Retinal pigment epithelial cell (primary cell): ENCODE results near the gene FBXO21.
A peak's percentile ranks its signal among the peaks of the same experiment; 100 is the strongest.
"Not testable (repeated sequence)": the region's sequence is repeated elsewhere in the genome, so short reads cannot be mapped to it uniquely, and the experiment has no call there.

Experiments used
- DNase-seq: peaks from one replicate; pipeline ENCODE4 v3.0.0-alpha.2; 2010; ENCODE audit warnings: low read depth
- H3K4me3 ChIP-seq: 2 replicates; pipeline ENCODE4 v1.5.1; 2011; ENCODE audit warnings: mild to moderate bottlenecking, low read length, control low read depth, moderate library complexity
- TF ChIP-seq, protein P1 (sequence below): conservative IDR thresholded peaks from 2 replicates; pipeline ENCODE4 v1.5.1; 2011; ENCODE audit warnings: low read depth, low read length, control low read depth, inconsistent platforms

The FBXO21 gene

DNA sequence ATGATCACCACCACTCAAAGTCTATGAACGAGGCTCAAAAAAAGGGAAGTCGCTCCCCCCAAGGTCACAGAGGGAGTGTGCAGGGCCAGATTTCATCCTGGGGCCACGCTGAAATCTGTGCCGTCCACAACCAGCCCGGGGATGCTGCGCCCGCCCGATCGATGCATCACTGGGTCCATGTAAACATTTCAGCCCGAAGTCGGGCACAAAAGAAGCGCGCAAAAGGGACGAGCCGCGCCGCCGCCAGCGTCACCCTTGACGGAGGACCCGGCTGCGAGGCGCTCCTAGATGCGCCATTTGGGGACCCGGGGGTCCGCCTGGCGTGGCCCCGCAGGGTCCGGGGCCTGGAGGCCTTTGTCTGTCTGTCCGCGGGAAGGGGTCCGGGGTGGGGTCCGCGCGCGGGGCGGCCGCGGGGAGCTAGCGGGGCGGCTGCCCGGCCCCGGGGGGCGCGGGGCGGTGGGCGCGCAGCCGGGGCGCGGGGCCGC is 503 bp downstream of the FBXO21 start:
- H3K4me3 ChIP-seq, result peak overlapping the region; percentile 86
- DNase-seq, result no peak
- TF ChIP-seq, protein P1, sequence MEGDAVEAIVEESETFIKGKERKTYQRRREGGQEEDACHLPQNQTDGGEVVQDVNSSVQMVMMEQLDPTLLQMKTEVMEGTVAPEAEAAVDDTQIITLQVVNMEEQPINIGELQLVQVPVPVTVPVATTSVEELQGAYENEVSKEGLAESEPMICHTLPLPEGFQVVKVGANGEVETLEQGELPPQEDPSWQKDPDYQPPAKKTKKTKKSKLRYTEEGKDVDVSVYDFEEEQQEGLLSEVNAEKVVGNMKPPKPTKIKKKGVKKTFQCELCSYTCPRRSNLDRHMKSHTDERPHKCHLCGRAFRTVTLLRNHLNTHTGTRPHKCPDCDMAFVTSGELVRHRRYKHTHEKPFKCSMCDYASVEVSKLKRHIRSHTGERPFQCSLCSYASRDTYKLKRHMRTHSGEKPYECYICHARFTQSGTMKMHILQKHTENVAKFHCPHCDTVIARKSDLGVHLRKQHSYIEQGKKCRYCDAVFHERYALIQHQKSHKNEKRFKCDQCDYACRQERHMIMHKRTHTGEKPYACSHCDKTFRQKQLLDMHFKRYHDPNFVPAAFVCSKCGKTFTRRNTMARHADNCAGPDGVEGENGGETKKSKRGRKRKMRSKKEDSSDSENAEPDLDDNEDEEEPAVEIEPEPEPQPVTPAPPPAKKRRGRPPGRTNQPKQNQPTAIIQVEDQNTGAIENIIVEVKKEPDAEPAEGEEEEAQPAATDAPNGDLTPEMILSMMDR, result no peak

DNA sequence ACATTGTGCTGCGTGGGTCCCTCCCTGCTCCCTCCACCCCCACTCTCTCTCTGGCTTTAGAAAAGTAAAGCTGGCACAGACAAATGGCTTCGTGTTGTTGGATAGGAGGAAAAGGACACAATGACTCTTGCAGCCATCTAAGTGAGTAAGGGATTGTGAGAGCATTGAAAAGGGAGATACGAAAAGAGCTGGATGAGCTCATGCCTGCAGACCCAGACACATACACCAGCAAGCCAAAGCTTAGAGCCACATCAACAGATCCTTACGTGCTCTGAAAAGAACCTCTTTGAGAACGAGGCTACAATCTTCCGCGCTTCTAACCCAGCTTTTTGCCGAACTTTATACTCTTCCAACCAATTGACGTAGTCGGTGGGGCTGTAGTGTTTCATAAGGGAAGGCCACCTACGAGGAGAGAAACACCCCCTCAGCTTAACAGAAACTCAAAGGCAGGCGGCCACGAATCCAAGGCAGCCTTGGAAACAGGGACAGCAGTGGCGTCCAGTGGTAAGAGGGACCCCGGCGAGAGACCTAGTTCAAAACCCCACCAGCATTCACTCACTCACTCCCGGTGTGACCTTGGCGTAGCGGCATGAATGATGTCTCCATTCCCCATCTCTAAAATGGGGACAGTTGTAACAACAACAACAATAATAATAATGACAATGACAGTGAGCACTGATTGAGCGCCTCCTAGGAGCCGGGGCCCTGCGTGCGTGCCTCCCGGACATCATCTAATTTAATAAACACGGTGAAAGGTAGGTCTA is 1.1 kb downstream of the FBXO21 start:
- DNase-seq, result no peak
- TF ChIP-seq, protein P1, result no peak

GRCh38 chr12:117188121-117188665 is 2.1 kb downstream of the FBXO21 start:
- H3K4me3 ChIP-seq, result no peak overlapping the region
- DNase-seq, result no peak
- TF ChIP-seq, protein P1, result no peak

More for the DNA sequence above, 1.1 kb downstream of the FBXO21 start:
- peak overlapping the region; percentile 86 for H3K4me3 ChIP-seq

DNA sequence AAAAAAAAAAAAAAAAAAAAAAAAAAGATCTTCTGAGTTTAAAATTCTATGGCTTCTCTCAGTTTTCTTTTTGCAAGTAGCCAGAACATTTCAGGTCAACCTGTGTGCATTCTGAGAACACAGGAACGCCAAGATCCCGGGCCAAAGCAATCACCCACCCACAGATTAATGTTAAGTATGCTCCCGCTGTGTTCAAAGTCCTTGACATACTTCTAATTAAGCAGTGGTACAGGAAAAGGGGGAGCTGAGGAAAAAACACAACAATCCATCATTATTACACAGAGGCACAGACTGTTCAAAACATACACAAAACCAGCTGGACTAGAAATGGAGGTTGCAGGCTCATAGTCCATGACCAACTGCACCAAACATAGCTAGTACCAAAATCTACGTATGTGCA is 2.8 kb downstream of the FBXO21 start:
- DNase-seq, result no peak
- no peak overlapping the region for H3K4me3 ChIP-seq
- TF ChIP-seq, protein P1, result no peak

DNA sequence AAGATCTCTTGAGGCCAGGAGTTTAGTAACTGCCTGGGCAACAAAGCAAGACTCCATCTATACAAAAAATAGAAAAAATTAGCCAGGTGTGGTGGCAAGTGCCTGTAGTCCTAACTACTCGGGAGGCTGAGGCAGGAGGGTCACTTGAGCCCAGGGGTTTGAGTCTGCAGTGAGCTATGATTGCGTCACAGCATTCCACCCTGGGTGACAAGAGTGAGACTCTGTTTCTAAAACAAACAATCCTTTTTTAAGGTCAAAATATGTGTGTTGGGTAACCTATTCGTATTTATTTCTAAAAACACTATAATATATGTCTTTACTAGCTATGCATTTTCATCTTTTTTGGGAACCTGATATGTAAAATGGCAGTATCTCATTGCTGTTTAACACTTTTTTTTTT is 7.4 kb downstream of the FBXO21 start:
- TF ChIP-seq, protein P1, result no peak
- no peak for DNase-seq
- H3K4me3 ChIP-seq, result no peak overlapping the region

DNA sequence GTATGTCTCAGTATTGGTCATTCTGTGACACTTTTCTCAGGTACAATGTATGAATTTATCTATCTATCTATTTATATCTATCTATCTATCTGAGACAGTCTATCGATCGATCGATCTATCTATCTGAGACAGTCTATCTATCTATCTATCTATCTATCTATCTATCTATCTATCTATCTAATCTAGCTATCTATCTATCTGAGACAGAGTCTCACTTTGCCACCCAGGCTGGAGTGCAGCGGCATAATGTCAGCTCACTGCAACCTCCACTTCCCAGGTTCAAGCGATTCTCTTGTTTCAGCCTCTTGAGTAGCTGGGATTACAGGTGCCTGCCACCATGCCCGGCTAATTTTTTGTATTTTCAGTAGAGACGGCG is 8.8 kb downstream of the FBXO21 start:
- DNase-seq, H3K4me3 ChIP-seq: not testable (repeated sequence)

GRCh38 chr12:117180758-117181467 is 9.4 kb downstream of the FBXO21 start:
- DNase-seq, result no peak
- TF ChIP-seq, protein P1, result no peak
- no peak overlapping the region for H3K4me3 ChIP-seq
